ENCODE data around the gene ASB9. TPM values are rescaled to one million over a fixed set of nuclear protein-coding genes. Genes with fewer than 3 reads are reported as not detected.

ASB9 gene
- total RNA-seq, 1 experiment from 2014 or later = 6.5 TPM

DNA sequence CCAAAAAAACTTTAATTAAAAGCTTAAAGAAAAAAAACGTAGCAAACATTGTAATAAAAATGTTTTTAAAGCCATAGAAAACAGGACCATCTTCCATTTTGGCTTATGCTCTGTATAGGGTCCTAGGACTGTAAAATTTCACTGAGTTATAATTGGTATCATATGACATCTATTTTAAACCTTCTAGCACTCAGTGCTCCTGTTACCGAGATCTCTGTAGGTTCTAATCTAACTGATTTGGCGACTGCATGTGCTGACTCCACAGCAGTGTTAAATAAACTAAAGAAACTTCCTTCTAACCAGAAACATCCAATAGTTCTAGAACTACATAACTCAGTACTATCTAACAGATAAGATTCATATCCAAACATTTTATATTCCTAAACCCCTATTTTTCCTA, 45.6 kb upstream of the ASB9 start, which contains the start of gene ASB11:
Gene ASB11, minus strand, starts transcription at position 132 of the 400 bp plus-strand sequence. Its CDS starts 35 bp downstream, at position 97.
- Histone ChIP-seq H3K9me3 (ENCODE audit: control insufficient read depth, insufficient read depth, low read depth, low read length) (no peaks in the 10 kb centered on the region), H3K27me3 (ENCODE audit: control insufficient read depth, insufficient read depth, low read length) (no peaks in the 10 kb centered on the region), H3K4me3 (ENCODE audit: low read depth in 2 of 2, low read length in 2 of 2) (no peak within 1 kb of the TSS), H3K36me3 (ENCODE audit: control insufficient read depth, insufficient read depth, low read length) (no peaks in the 10 kb centered on the region), H3K27ac (ENCODE audit: low read length) (no peak within 1 kb of the TSS), H3K4me1 (ENCODE audit: control insufficient read depth, insufficient read depth, low read length) (no peaks in the 10 kb centered on the region)
- no peak for TF ChIP-seq POLR2AphosphoS5 (IDR thresholded peaks at IDR 0.05; ENCODE audit: low read depth, low read length)
- no peak for TF ChIP-seq SIN3A (IDR thresholded peaks at IDR 0.05; ENCODE audit: borderline replicate concordance, insufficient read depth, low read depth, low read length)
- TF ChIP-seq, protein P1, sequence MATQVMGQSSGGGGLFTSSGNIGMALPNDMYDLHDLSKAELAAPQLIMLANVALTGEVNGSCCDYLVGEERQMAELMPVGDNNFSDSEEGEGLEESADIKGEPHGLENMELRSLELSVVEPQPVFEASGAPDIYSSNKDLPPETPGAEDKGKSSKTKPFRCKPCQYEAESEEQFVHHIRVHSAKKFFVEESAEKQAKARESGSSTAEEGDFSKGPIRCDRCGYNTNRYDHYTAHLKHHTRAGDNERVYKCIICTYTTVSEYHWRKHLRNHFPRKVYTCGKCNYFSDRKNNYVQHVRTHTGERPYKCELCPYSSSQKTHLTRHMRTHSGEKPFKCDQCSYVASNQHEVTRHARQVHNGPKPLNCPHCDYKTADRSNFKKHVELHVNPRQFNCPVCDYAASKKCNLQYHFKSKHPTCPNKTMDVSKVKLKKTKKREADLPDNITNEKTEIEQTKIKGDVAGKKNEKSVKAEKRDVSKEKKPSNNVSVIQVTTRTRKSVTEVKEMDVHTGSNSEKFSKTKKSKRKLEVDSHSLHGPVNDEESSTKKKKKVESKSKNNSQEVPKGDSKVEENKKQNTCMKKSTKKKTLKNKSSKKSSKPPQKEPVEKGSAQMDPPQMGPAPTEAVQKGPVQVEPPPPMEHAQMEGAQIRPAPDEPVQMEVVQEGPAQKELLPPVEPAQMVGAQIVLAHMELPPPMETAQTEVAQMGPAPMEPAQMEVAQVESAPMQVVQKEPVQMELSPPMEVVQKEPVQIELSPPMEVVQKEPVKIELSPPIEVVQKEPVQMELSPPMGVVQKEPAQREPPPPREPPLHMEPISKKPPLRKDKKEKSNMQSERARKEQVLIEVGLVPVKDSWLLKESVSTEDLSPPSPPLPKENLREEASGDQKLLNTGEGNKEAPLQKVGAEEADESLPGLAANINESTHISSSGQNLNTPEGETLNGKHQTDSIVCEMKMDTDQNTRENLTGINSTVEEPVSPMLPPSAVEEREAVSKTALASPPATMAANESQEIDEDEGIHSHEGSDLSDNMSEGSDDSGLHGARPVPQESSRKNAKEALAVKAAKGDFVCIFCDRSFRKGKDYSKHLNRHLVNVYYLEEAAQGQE (IDR thresholded peaks at IDR 0.05; ENCODE audit: insufficient read depth in 1 of 2, low read depth in 2 of 2, low read length in 1 of 2) = no peak
- TF ChIP-seq TCF7L2 (IDR thresholded peaks at IDR 0.05; ENCODE audit: low read depth, low read length) = no peak
- TF ChIP-seq, protein P2, sequence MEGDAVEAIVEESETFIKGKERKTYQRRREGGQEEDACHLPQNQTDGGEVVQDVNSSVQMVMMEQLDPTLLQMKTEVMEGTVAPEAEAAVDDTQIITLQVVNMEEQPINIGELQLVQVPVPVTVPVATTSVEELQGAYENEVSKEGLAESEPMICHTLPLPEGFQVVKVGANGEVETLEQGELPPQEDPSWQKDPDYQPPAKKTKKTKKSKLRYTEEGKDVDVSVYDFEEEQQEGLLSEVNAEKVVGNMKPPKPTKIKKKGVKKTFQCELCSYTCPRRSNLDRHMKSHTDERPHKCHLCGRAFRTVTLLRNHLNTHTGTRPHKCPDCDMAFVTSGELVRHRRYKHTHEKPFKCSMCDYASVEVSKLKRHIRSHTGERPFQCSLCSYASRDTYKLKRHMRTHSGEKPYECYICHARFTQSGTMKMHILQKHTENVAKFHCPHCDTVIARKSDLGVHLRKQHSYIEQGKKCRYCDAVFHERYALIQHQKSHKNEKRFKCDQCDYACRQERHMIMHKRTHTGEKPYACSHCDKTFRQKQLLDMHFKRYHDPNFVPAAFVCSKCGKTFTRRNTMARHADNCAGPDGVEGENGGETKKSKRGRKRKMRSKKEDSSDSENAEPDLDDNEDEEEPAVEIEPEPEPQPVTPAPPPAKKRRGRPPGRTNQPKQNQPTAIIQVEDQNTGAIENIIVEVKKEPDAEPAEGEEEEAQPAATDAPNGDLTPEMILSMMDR (IDR thresholded peaks at IDR 0.05) = no peak
- ChIA-PET POLR2A (no interaction called here), CTCF (no interaction called here)
- BruUV-seq (replicated peaks) = no TSS peak
- intact Hi-C loops (cut with micrococcal nuclease; ENCODE audit: unreplicated experiment) = no loop called here
- no peak for DNase-seq (ENCODE audit: low read depth, low spot score)
- ATAC-seq = no peak
- in situ Hi-C loops (cut with HindIII; ENCODE audit: low pct_unique_long_range_greater_than_20kb, low sequenced_read_pairs) = no loop called here

DNA sequence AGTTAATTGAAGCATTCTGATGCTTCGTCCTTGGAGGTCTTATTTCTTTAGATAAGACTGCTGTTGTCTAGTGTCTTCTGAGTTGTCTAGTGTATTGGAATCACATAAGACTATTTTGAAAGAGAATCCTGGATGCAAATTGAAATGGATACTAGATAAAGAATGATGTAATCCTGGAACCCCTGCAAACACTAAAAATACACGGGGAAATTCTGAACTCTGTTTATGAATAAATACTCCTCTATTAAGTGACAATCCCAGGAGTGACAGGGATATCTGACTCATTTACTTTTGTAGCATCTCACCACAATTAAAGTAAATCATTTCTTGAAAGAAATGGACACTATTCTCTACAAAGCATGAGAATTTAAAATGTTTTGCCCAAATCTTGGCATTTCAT, 44.6 kb upstream of the ASB9 start:
- no peak overlapping the region for H3K27ac ChIP-seq (ENCODE audit: low read length)
- in situ Hi-C loops (cut with HindIII; ENCODE audit: low pct_unique_long_range_greater_than_20kb, low sequenced_read_pairs) (no loop called here), intact Hi-C loops (cut with micrococcal nuclease; ENCODE audit: unreplicated experiment) (no loop called here)
- TF ChIP-seq, protein P1 (IDR thresholded peaks at IDR 0.05; ENCODE audit: insufficient read depth in 1 of 2, low read depth in 2 of 2, low read length in 1 of 2) = no peak
- no peak for TF ChIP-seq SIN3A (IDR thresholded peaks at IDR 0.05; ENCODE audit: borderline replicate concordance, insufficient read depth, low read depth, low read length)
- TF ChIP-seq, protein P2 (IDR thresholded peaks at IDR 0.05) = no peak
- TF ChIP-seq POLR2AphosphoS5 (IDR thresholded peaks at IDR 0.05; ENCODE audit: low read depth, low read length) = no peak
- TF ChIP-seq TCF7L2 (IDR thresholded peaks at IDR 0.05; ENCODE audit: low read depth, low read length) = no peak
- H3K36me3 ChIP-seq (ENCODE audit: control insufficient read depth, insufficient read depth, low read length) = no peaks in the 10 kb centered on the region
- no TSS peak for BruUV-seq (replicated peaks)
- H3K27me3 ChIP-seq (ENCODE audit: control insufficient read depth, insufficient read depth, low read length) = no peaks in the 10 kb centered on the region
- no peak for DNase-seq (ENCODE audit: low read depth, low spot score)
- H3K4me1 ChIP-seq (ENCODE audit: control insufficient read depth, insufficient read depth, low read length) = no peaks in the 10 kb centered on the region
- ChIA-PET POLR2A (interaction anchor here (0.5 kb wide), 1 partner anchor 41 kb away, joined by 4 read pairs; no protein-coding TSS in a partner anchor), CTCF (no interaction called here)
- no peak for ATAC-seq
- H3K4me3 ChIP-seq (ENCODE audit: low read depth in 2 of 2, low read length in 2 of 2) = no peak overlapping the region
- H3K9me3 ChIP-seq (ENCODE audit: control insufficient read depth, insufficient read depth, low read depth, low read length) = no peaks in the 10 kb centered on the region
